Caco-2 (cell line): ENCODE measurements around the gene ZNF75A. TPM values are rescaled to one million over a fixed set of nuclear protein-coding genes. Genes with fewer than 3 reads are reported as not detected.

Experiments used
- BruUV-seq: library from RNA; stranded (reverse); fragments of 400-500 nt; replicated peaks from 2 replicates; lab custom pipeline; 2021; lab: Mats Ljungman, UMichigan
- CTCF ChIA-PET: fragments of 300-600 bp; sonication (Branson Sonifier 250); formaldehyde crosslinking; loops from one replicate; lab custom pipeline; 2022; ENCODE audit warnings: antibody characterized with exemption; lab: Charles Lee
- POLR2A ChIA-PET: fragments of 300-600 bp; sonication (Branson Sonifier 250); formaldehyde crosslinking; loops from one replicate; lab custom pipeline; 2022; ENCODE audit warnings: antibody characterized with exemption; lab: Charles Lee
- DNase-seq, 2 experiments: peaks; one replicate each; pipeline versions ENCODE4 v3.0.0 to v3.0.0-alpha.2; 2020 to 2022
- H3K27me3 ChIP-seq: replicated peaks from 2 replicates; pipeline ENCODE4 v1.6.0; 2011; ENCODE audit warnings: low read length; ENCODE audit not compliant: control insufficient read depth, insufficient read depth
- H3K36me3 ChIP-seq: 2 replicates; pipeline ENCODE4 v1.5.1; 2011; ENCODE audit warnings: low read length; ENCODE audit not compliant: control insufficient read depth, insufficient read depth
- H3K4me1 ChIP-seq: fragments of 250-450 bp; sonication (Bioruptor Pico); 2 replicates; pipeline ENCODE4 v1.5.1; 2020; ENCODE audit warnings: mild to moderate bottlenecking
- H3K4me3 ChIP-seq: 2 replicates; pipeline ENCODE4 v1.5.1; 2011; ENCODE audit warnings: low read depth, mild to moderate bottlenecking, control low read depth, low read length
- H3K9me3 ChIP-seq: fragments of 250-450 bp; sonication (Bioruptor Pico); 2 replicates; pipeline ENCODE4 v1.5.1; 2020; ENCODE audit warnings: mild to moderate bottlenecking, moderate library complexity
- H3K27ac Mint-ChIP-seq: one replicate; pipeline ENCODE4 v1.8.0; 2022; ENCODE audit warnings: mixed read lengths; ENCODE audit not compliant: unreplicated experiment
- H3K27me3 Mint-ChIP-seq: one replicate; pipeline ENCODE4 v1.8.0; 2022; ENCODE audit warnings: mixed read lengths; ENCODE audit not compliant: insufficient read depth, unreplicated experiment
- H3K36me3 Mint-ChIP-seq: one replicate; pipeline ENCODE4 v1.8.0; 2022; ENCODE audit warnings: mild to moderate bottlenecking, mixed read lengths; ENCODE audit not compliant: insufficient read depth, unreplicated experiment
- H3K4me1 Mint-ChIP-seq: one replicate; pipeline ENCODE4 v1.8.0; 2022; ENCODE audit warnings: low read depth, mixed read lengths; ENCODE audit not compliant: unreplicated experiment
- H3K4me3 Mint-ChIP-seq: one replicate; pipeline ENCODE4 v1.8.0; 2022; ENCODE audit warnings: mild to moderate bottlenecking, moderate library complexity, mixed read lengths; ENCODE audit not compliant: unreplicated experiment
- H3K9me3 Mint-ChIP-seq: one replicate; pipeline ENCODE4 v1.8.0; 2022; ENCODE audit warnings: mixed read lengths; ENCODE audit not compliant: unreplicated experiment
- CTCF ChIP-seq, 2 experiments: fragments of 200-600 bp in 1 of 2; IDR thresholded peaks; 1 replicate in 1 of 2; 2 replicates in 1 of 2; pipeline versions ENCODE4 v1.5.1 to v1.8.0; 2011 to 2022; ENCODE audit warnings: antibody characterized with exemption in 1 of 2, control low read depth in 1 of 2, inconsistent platforms in 1 of 2, low read depth in 1 of 2, low read length in 1 of 2, mild to moderate bottlenecking in 1 of 2, moderate library complexity in 1 of 2; ENCODE audit not compliant: insufficient read depth in 1 of 2, severe bottlenecking in 1 of 2, unreplicated experiment in 1 of 2
- intact Hi-C: fragments of 100-400 bp; cut with micrococcal nuclease; formaldehyde crosslinking; loops from one replicate; pipeline ENCODE4 v1.10.0; 2022; ENCODE audit not compliant: unreplicated experiment
- total RNA-seq: library from RNA; stranded (reverse); gene quantifications from 2 replicates; pipeline ENCODE4 v1.2.3, GENCODE V29; 2022

Gene ZNF75A
- total RNA-seq, 1 experiment from 2014 or later: 29.1 TPM

- no peaks in the 10 kb centered on the region for H3K4me1 Mint-ChIP-seq
- no TSS peak for BruUV-seq
- ChIA-PET POLR2A (no interaction called here), CTCF (no interaction called here)
- Histone ChIP-seq H3K9me3 (no peaks in the 10 kb centered on the region), H3K36me3 (no peaks in the 10 kb centered on the region), H3K4me3 (no peak overlapping the region), H3K27me3 (no peaks in the 10 kb centered on the region), H3K4me1 (no peaks in the 10 kb centered on the region)
- peaks cover 5% of the 10 kb centered on the region for H3K27me3 Mint-ChIP-seq
- H3K36me3 Mint-ChIP-seq: no peaks in the 10 kb centered on the region
- TF ChIP-seq CTCF (IDR thresholded peaks at IDR 0.05; ENCODE audit: insufficient read depth in 1 of 2, low read depth in 1 of 2, low read length in 1 of 2, severe bottlenecking in 1 of 2, unreplicated experiment in 1 of 2): no peak
- H3K9me3 Mint-ChIP-seq: no peaks in the 10 kb centered on the region
- intact Hi-C loops: no loop called here
- no peak for DNase-seq
- no peak overlapping the region for H3K4me3 Mint-ChIP-seq
- H3K27ac Mint-ChIP-seq: no peak overlapping the region
These were observed 50.8 kb downstream of the ZNF75A start for GRCh38 chr16:3356118-3356517.

- intact Hi-C loops: no loop called here
- H3K4me3 ChIP-seq: no peak overlapping the region
- Mint-ChIP-seq H3K36me3 (no peaks in the 10 kb centered on the region), H3K9me3 (no peaks in the 10 kb centered on the region), H3K4me1 (no peaks in the 10 kb centered on the region), H3K4me3 (no peak overlapping the region), H3K27me3 (peaks cover 5% of the 10 kb centered on the region), H3K27ac (no peak overlapping the region)
- no peak for DNase-seq
- no peaks in the 10 kb centered on the region for H3K4me1 ChIP-seq
- no peak for TF ChIP-seq CTCF (IDR thresholded peaks at IDR 0.05; ENCODE audit: insufficient read depth in 1 of 2, low read depth in 1 of 2, low read length in 1 of 2, severe bottlenecking in 1 of 2, unreplicated experiment in 1 of 2)
- ChIA-PET CTCF (no interaction called here), POLR2A (no interaction called here)
- H3K36me3 ChIP-seq: no peaks in the 10 kb centered on the region
- no peaks in the 10 kb centered on the region for H3K9me3 ChIP-seq
- no peaks in the 10 kb centered on the region for H3K27me3 ChIP-seq
- BruUV-seq: no TSS peak
These were observed 53.6 kb downstream of the ZNF75A start for GRCh38 chr16:3358871-3359270.

- H3K4me1 Mint-ChIP-seq: no peaks in the 10 kb centered on the region
- no peak for TF ChIP-seq CTCF (IDR thresholded peaks at IDR 0.05; ENCODE audit: insufficient read depth in 1 of 2, low read depth in 1 of 2, low read length in 1 of 2, severe bottlenecking in 1 of 2, unreplicated experiment in 1 of 2)
- intact Hi-C loops: no loop called here
- no peaks in the 10 kb centered on the region for H3K27me3 Mint-ChIP-seq
- no TSS peak for BruUV-seq
- H3K27ac Mint-ChIP-seq: no peak overlapping the region
- H3K9me3 ChIP-seq: no peaks in the 10 kb centered on the region
- no peaks in the 10 kb centered on the region for H3K4me1 ChIP-seq
- H3K4me3 Mint-ChIP-seq: no peak overlapping the region
- no peak overlapping the region for H3K4me3 ChIP-seq
- H3K36me3 ChIP-seq: no peaks in the 10 kb centered on the region
- CTCF ChIA-PET: no interaction called here
- DNase-seq: no peak
- no peaks in the 10 kb centered on the region for H3K27me3 ChIP-seq
- H3K9me3 Mint-ChIP-seq: no peaks in the 10 kb centered on the region
- no peaks in the 10 kb centered on the region for H3K36me3 Mint-ChIP-seq
- POLR2A ChIA-PET: no interaction called here
These were observed 57.6 kb downstream of the ZNF75A start for GRCh38 chr16:3362931-3363330.
